Camera-type eye (tissue), 1 donor: ENCODE measurements around the gene EMP2. TPM values are rescaled to one million over a fixed set of nuclear protein-coding genes. Genes with fewer than 3 reads are reported as not detected.

ENCODE experiments used
- total RNA-seq: library from RNA; depleted of rRNA; stranded (reverse); fragments of >200 nt; gene quantifications from one replicate; pipeline ENCODE4 v1.2.3, GENCODE V29; 2014

The EMP2 gene, protein sequence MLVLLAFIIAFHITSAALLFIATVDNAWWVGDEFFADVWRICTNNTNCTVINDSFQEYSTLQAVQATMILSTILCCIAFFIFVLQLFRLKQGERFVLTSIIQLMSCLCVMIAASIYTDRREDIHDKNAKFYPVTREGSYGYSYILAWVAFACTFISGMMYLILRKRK
- total RNA-seq, result 21.9 TPM

DNA sequence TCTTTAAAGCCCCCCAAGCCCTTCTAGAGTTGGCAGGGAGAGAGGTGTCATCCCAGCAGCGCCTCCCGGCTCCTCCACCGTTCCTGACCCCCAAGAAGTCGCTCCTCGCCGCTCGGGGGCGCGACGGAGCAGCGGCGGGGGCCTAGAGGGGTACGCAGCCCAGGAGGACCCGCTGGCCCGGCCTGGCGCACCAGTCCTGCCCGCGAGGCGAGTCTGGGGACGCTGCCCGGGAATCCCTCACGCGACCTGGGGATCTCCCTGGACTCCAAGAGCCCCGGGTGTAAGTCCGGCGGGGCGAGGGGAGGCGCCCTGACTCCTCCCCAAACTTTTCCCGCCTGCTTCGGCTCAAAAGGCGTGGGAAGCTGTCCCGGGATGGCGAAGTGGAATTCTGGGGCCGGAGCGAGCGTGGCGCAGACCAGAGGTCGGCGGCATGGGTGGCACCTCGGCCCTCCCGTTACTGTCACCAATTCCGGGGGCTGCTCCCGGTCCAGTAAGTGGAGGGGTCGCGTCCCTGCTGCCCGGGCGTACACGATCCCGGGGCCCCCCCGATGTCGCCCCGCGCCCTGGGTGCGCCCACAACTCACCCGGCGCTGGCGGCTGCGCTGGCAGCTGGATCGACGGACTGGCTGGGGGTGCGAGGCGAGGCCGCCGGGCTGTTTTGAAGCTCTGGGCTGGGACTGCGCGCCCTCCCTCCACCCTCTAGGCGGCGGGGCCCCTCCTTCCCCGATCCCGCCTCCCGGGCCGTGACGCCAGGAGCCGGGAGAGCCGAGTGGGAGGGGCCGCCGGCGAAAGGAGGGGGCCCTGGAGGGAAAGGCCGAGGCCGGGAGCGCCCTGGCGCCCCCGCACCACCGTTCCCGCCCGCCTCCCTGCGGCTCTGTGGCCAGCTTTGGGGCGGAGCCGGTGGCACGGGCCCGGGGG is at the start of gene EMP2:
Gene EMP2, minus strand, starts transcription at position 634 of the 918 bp plus-strand sequence. CDS start 32,981 bp downstream, outside the sequence.

Other genes with a start within 250 kb of the EMP2 start
- gene ATF7IP2, start 194.5 kb downstream of the EMP2 start, total RNA-seq, result 13.4 TPM
- 0.44 TPM for gene TEKT5, start 114.3 kb upstream of the EMP2 start, total RNA-seq
- gene NUBP1, start 163.2 kb upstream of the EMP2 start, total RNA-seq, result 24.8 TPM
- gene TVP23A, start 238.2 kb upstream of the EMP2 start, total RNA-seq, result 10.6 TPM